Measurements from ENCODE around the gene BTK.

- no peak for TF ChIP-seq CTCF (IDR thresholded peaks at IDR 0.05)
- TF ChIP-seq POLR2A (IDR thresholded peaks at IDR 0.05; ENCODE audit: low read depth), result no peak
- TF ChIP-seq POLR2AphosphoS5 (IDR thresholded peaks at IDR 0.05), result no peak
These were observed 9.8 kb upstream of the BTK start for GRCh38 chrX:101395789-101396188.
